ENCODE results near the gene IGSF23.

DNA sequence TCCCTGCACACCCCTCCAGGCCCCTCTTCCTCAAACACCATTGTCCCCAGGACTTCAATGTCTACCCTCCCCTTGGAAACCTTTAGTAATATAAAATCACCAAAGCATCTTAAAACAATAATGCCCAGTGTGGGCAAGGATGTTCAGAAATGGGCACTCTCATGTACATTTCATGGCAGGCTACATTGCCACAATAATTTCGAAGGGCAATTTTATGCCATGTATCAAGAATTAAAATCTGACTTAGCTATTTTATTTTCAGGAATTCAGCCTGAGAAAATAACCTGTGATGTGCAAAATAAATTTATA lies 35.8 kb upstream of the IGSF23 start:
- TF ChIP-seq EZH2 (IDR thresholded peaks at IDR 0.05; ENCODE audit: borderline replicate concordance, low read depth, low read length, poor library complexity, severe bottlenecking) = no peak
- TF ChIP-seq, protein P1, sequence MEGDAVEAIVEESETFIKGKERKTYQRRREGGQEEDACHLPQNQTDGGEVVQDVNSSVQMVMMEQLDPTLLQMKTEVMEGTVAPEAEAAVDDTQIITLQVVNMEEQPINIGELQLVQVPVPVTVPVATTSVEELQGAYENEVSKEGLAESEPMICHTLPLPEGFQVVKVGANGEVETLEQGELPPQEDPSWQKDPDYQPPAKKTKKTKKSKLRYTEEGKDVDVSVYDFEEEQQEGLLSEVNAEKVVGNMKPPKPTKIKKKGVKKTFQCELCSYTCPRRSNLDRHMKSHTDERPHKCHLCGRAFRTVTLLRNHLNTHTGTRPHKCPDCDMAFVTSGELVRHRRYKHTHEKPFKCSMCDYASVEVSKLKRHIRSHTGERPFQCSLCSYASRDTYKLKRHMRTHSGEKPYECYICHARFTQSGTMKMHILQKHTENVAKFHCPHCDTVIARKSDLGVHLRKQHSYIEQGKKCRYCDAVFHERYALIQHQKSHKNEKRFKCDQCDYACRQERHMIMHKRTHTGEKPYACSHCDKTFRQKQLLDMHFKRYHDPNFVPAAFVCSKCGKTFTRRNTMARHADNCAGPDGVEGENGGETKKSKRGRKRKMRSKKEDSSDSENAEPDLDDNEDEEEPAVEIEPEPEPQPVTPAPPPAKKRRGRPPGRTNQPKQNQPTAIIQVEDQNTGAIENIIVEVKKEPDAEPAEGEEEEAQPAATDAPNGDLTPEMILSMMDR (conservative IDR thresholded peaks at IDR 0.05; ENCODE audit: low read depth, low read length) = no peak
